ENCODE data around the gene CEP170B. TPM values are rescaled to one million over a fixed set of nuclear protein-coding genes. Genes with fewer than 3 reads are reported as not detected.
"Not testable (repeated sequence)": the region's sequence is repeated elsewhere in the genome, so short reads cannot be mapped to it uniquely, and the experiment has no call there.

CEP170B gene
- total RNA-seq, 1 donor from 2014 or later: 26.5 TPM

DNA sequence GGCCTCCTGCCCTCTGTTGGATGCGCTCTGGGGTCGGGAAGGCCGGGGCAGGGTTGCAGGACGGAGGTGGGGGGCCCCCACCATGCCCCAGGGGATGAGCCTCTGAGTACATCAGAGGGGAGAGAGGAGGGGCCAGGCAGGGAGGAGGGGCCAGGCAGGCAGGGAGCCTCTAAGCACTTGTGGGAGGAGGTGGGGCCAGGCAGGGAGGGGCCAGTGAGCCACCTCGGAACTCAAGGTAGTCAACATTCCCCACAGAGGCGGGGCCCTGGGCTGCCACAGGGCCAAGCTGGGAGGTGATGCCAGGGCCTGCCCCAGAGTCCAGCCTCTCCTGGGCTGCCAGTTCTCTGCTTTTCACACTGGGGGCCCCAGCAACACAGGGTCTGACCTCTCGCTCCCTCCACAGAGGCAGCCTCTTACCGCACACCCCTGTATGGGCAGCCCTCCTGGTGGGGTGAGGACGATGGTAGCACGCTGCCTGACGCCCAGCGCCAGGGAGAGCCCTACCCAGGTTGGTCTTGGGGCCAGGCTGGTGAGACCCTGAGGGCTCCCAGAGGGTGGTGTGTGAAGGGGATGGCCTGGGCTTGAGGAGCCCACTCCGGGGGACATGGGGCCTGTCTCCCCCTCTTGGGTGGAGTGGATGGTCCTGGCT lies 17.4 kb downstream of the CEP170B start:
- DNase-seq (ENCODE audit: extremely low spot score, unreplicated experiment): no peak
- peak overlapping the region; percentile 50 for H3K27ac Mint-ChIP-seq
- TF ChIP-seq, protein P1, sequence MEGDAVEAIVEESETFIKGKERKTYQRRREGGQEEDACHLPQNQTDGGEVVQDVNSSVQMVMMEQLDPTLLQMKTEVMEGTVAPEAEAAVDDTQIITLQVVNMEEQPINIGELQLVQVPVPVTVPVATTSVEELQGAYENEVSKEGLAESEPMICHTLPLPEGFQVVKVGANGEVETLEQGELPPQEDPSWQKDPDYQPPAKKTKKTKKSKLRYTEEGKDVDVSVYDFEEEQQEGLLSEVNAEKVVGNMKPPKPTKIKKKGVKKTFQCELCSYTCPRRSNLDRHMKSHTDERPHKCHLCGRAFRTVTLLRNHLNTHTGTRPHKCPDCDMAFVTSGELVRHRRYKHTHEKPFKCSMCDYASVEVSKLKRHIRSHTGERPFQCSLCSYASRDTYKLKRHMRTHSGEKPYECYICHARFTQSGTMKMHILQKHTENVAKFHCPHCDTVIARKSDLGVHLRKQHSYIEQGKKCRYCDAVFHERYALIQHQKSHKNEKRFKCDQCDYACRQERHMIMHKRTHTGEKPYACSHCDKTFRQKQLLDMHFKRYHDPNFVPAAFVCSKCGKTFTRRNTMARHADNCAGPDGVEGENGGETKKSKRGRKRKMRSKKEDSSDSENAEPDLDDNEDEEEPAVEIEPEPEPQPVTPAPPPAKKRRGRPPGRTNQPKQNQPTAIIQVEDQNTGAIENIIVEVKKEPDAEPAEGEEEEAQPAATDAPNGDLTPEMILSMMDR (conservative IDR thresholded peaks at IDR 0.05): no peak
- no peaks in the 10 kb centered on the region for H3K4me1 Mint-ChIP-seq (ENCODE audit: unreplicated experiment)
- no peaks in the 10 kb centered on the region for H3K27me3 Mint-ChIP-seq
- H3K4me3 Mint-ChIP-seq: no peak overlapping the region
- no peaks in the 10 kb centered on the region for H3K36me3 Mint-ChIP-seq
- no peaks in the 10 kb centered on the region for H3K9me3 Mint-ChIP-seq

DNA sequence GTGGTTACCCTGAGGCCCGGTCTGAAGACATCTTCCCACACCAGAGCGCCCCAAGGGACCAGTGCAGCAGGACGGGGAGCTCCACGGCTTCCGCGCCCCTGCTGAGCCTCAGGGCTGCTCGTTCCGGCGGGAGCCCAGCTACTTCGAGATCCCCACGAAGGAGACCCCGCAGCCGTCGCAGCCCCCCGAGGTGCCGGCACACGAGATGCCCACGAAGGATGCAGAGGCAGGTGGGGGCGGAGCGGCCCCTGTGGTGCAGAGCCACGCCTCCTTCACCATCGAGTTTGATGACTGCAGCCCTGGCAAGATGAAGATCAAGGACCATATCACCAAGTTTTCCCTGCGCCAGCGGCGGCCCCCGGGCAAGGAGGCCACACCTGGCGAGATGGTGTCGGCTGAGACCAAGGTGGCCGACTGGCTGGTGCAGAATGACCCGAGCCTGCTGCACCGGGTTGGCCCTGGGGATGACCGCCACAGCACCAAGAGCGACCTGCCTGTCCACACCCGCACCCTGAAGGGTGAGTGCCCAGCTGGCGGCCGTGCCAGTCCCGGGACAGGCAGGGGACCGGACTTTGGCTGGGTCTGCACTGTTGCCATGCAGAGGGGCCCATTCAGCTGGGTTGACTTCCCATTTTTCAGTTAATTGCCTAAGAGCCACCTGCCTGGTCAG lies 18.1 kb downstream of the CEP170B start:
- no peaks in the 10 kb centered on the region for H3K36me3 Mint-ChIP-seq
- no peaks in the 10 kb centered on the region for H3K9me3 Mint-ChIP-seq
- no peaks in the 10 kb centered on the region for H3K27me3 Mint-ChIP-seq
- H3K4me3 Mint-ChIP-seq: no peak overlapping the region
- no peak overlapping the region for H3K27ac Mint-ChIP-seq
- no peaks in the 10 kb centered on the region for H3K4me1 Mint-ChIP-seq (ENCODE audit: unreplicated experiment)
- no peak for DNase-seq (ENCODE audit: extremely low spot score, unreplicated experiment)
- TF ChIP-seq, protein P1 (conservative IDR thresholded peaks at IDR 0.05): no peak

DNA sequence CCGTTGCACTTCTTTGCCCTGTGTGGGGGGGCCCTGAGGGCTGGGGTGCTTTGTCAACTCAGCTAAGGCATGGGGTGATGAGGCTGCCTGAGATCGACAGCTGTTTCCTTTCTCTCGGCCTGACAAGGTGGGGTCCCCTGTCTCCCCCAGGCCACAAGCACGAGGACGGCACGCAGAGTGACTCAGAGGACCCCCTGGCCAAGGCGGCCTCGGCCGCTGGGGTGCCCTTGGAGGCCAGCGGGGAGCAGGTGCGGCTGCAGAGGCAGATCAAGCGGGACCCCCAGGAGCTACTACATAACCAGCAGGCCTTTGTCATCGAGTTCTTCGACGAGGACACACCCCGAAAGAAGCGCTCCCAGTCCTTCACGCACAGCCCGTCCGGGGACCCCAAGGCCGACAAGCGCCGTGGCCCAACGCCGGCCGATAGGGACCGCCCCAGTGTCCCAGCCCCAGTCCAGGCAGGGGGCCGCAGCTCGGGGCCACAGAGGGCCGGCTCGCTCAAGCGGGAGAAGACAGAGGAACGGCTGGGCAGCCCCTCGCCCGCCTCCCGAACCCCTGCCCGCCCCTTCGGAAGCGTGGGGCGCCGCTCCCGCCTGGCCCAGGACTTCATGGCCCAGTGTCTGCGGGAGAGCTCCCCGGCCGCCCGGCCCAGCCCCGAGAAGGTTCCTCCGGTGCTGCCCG lies 18.8 kb downstream of the CEP170B start:
- Mint-ChIP-seq H3K4me1 (ENCODE audit: unreplicated experiment) (no peaks in the 10 kb centered on the region), H3K27ac (no peak overlapping the region), H3K27me3 (no peaks in the 10 kb centered on the region), H3K4me3 (no peak overlapping the region), H3K9me3 (no peaks in the 10 kb centered on the region), H3K36me3 (no peaks in the 10 kb centered on the region)
- TF ChIP-seq, protein P1 (conservative IDR thresholded peaks at IDR 0.05): no peak
- DNase-seq (ENCODE audit: extremely low spot score, unreplicated experiment): no peak

DNA sequence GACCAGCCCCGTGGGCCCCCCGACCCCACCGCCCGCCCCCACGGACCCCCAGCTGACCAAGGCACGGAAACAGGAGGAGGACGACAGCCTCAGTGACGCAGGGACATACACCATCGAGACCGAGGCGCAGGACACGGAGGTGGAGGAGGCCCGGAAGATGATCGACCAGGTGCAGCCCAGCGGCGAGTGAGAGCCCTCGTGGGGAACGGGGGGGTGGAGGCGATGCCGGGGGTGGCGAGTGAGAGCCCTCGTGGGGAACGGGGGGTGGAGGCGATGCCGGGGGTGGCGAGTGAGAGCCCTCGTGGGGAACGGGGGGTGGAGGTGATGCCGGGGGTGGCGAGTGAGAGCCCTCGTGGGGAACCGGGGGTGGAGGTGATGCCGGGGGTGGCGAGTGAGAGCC lies 19.3 kb downstream of the CEP170B start:
- not testable (repeated sequence) for H3K4me1 Mint-ChIP-seq (ENCODE audit: unreplicated experiment); H3K9me3 Mint-ChIP-seq; H3K4me3 Mint-ChIP-seq; H3K36me3 Mint-ChIP-seq; H3K27ac Mint-ChIP-seq; DNase-seq (ENCODE audit: extremely low spot score, unreplicated experiment); H3K27me3 Mint-ChIP-seq

DNA sequence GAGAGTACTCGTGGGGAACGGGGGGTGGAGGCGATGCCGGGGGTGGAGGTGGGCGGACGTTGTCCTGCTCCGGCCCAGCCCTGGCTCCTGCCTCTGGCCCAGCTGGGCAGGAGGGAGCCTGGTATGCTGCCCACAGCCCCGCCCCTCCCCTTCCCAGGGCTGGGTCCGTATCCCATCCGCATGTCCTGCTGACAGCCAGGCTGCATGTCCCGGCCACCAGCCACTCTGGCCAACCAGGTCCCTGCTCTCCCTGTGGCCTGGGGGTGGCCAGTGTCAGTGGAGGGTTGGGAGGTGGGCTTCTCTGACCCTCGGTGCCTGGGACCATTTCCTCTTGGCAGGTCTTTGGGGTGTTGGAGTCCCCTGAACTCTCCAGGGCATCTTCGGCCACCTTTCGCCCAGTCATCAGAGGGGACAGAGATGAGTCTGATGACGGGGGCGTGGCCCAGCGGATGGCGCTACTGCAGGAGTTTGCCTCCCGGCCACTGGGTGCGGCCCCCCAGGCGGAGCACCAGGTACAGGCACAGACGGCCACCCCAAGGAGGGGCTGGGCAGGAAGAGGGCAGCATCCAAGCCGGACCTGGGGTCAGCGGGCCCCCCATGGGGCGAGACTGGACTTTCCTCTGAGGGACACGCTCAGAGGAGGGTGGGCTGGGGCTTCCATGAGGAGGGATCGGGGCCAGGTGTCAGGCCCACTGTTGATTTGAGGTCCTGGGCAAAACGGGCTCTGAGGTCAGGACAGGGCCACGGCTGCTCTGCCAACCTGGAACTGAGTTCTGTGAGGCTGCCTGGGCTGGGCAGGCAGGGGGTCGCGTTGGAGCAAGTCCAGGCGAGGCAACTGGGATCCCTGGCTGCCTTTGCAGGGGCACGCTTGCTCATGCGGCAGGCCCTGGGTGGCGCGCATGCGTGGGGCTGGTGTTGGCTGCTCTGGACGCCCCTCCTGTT lies 20.2 kb downstream of the CEP170B start:
- no peaks in the 10 kb centered on the region for H3K9me3 Mint-ChIP-seq
- no peaks in the 10 kb centered on the region for H3K27me3 Mint-ChIP-seq
- H3K4me3 Mint-ChIP-seq: no peak overlapping the region
- H3K36me3 Mint-ChIP-seq: no peaks in the 10 kb centered on the region
- TF ChIP-seq, protein P1 (conservative IDR thresholded peaks at IDR 0.05): no peak
- no peak overlapping the region for H3K27ac Mint-ChIP-seq
- no peak for DNase-seq (ENCODE audit: extremely low spot score, unreplicated experiment)
- H3K4me1 Mint-ChIP-seq (ENCODE audit: unreplicated experiment): no peaks in the 10 kb centered on the region
